HepG2 (cell line): Measurements from ENCODE around the gene SRCIN1. TPM values are rescaled to one million over a fixed set of nuclear protein-coding genes. Genes with fewer than 3 reads are reported as not detected.

Experiments
- ARHGAP35 ChIP-seq: sonication (generic); formaldehyde crosslinking; IDR thresholded peaks from 2 replicates; pipeline ENCODE4 v1.9.0; 2022; ENCODE audit warnings: mild to moderate bottlenecking, inconsistent platforms, moderate library complexity, missing genetic modification reagents, borderline replicate concordance
- ARNT ChIP-seq: fragments of 450-650 bp; IDR thresholded peaks from 2 replicates; pipeline ENCODE4 v1.6.1; 2017
- DNMT3B ChIP-seq: conservative IDR thresholded peaks from 2 replicates; pipeline ENCODE4 v1.6.1; 2016; ENCODE audit warnings: missing biosample characterization, control low read depth
- FOXO1 ChIP-seq: sonication (generic); formaldehyde crosslinking; IDR thresholded peaks from 2 replicates; pipeline ENCODE4 v1.4.0; 2020; ENCODE audit warnings: missing genetic modification reagents
- HIVEP1 ChIP-seq: sonication (generic); formaldehyde crosslinking; IDR thresholded peaks from 2 replicates; pipeline ENCODE4 v1.4.0; 2020; ENCODE audit warnings: mild to moderate bottlenecking, missing genetic modification reagents
- HOXA5 ChIP-seq: sonication (generic); formaldehyde crosslinking; IDR thresholded peaks from 2 replicates; pipeline ENCODE4 v1.4.0; 2020; ENCODE audit warnings: missing genetic modification reagents
- RELA ChIP-seq: sonication (generic); formaldehyde crosslinking; IDR thresholded peaks from 2 replicates; pipeline ENCODE4 v1.4.0; 2020; ENCODE audit warnings: missing genetic modification reagents
- SOX6 ChIP-seq, 2 experiments: fragments of 450-650 bp in 1 of 2; sonication (generic) in 1 of 2; formaldehyde crosslinking in 1 of 2; IDR thresholded peaks; 2 replicates each; pipeline versions ENCODE4 v1.4.0 to v1.6.1; 2017 to 2020; ENCODE audit warnings: antibody characterized with exemption in 1 of 2, mild to moderate bottlenecking in 1 of 2, missing genetic modification reagents in 1 of 2
- SRSF1 ChIP-seq: fragments of 200-400 bp; formaldehyde crosslinking; optimal IDR thresholded peaks from 2 replicates; pipeline ENCODE3; 2017; ENCODE audit warnings: mild to moderate bottlenecking, low read depth, low read length, moderate library complexity
- SRSF4 ChIP-seq: fragments of 200-400 bp; formaldehyde crosslinking; IDR thresholded peaks from one replicate; pipeline ENCODE4 v1.6.1; 2018; ENCODE audit warnings: mild to moderate bottlenecking, low read depth, low read length, moderate library complexity; ENCODE audit not compliant: poor library complexity, severe bottlenecking
- TOE1 ChIP-seq: sonication (generic); formaldehyde crosslinking; IDR thresholded peaks from 2 replicates; pipeline ENCODE4 v1.4.0; 2020; ENCODE audit warnings: mild to moderate bottlenecking, missing genetic modification reagents
- XBP1 ChIP-seq: sonication (generic); formaldehyde crosslinking; IDR thresholded peaks from 2 replicates; pipeline ENCODE4 v1.5.0; 2020; ENCODE audit warnings: missing genetic modification reagents
- ZKSCAN8 ChIP-seq: IDR thresholded peaks from 2 replicates; pipeline ENCODE4 v1.6.1; 2016; ENCODE audit warnings: borderline replicate concordance, missing genetic modification reagents, missing compliant biosample characterization
- ZNF136 ChIP-seq: sonication (generic); formaldehyde crosslinking; IDR thresholded peaks from 2 replicates; pipeline ENCODE4 v1.8.1; 2022; ENCODE audit warnings: low read depth, mild to moderate bottlenecking, moderate library complexity, missing genetic modification reagents
- ZNF292 ChIP-seq: sonication (generic); formaldehyde crosslinking; IDR thresholded peaks from 2 replicates; pipeline ENCODE4 v1.8.1; 2022; ENCODE audit warnings: mild to moderate bottlenecking, low read depth, missing genetic modification reagents, borderline replicate concordance
- ZNF674 ChIP-seq: sonication (generic); formaldehyde crosslinking; IDR thresholded peaks from 2 replicates; pipeline ENCODE4 v1.5.0; 2020; ENCODE audit warnings: low read depth, mild to moderate bottlenecking, missing genetic modification reagents
- ZNF703 ChIP-seq: sonication (generic); formaldehyde crosslinking; IDR thresholded peaks from 2 replicates; pipeline ENCODE4 v1.5.1; 2020; ENCODE audit warnings: missing genetic modification reagents, mild to moderate bottlenecking, moderate library complexity, borderline replicate concordance
- ZSCAN22 ChIP-seq: sonication (generic); formaldehyde crosslinking; IDR thresholded peaks from 2 replicates; pipeline ENCODE4 v1.4.0; 2020; ENCODE audit warnings: mild to moderate bottlenecking, missing genetic modification reagents
- polyA plus RNA-seq, 8 experiments: library from polyadenylated mRNA; depleted of rRNA in 3 of 8; stranded (reverse) in 7 of 8; unstranded in 1 of 8; fragments of >200 nt; fragmentation: Illumina TruSeq in 4 of 8; extraction: Trizol in 4 of 8; gene quantifications; 2 replicates each; pipeline versions ENCODE4 v1.2.1 to v1.2.3, GENCODE V29; 2011 to 2016; ENCODE audit warnings: low read depth in 4 of 8, missing spikeins in 1 of 8, mixed read lengths in 1 of 8; ENCODE audit not compliant: insufficient read depth in 1 of 8
- total RNA-seq, 5 experiments: library from RNA; depleted of rRNA; stranded (reverse); fragments of >200 nt; fragmentation: Illumina TruSeq; extraction: Trizol; gene quantifications; 2 replicates each; pipeline ENCODE4 v1.2.3, GENCODE V29; 2016; ENCODE audit warnings: low read depth in 1 of 5
- TF ChIP-seq, protein P1 (sequence below): sonication (generic); formaldehyde crosslinking; IDR thresholded peaks from 2 replicates; pipeline ENCODE4 v1.4.0; 2020; ENCODE audit warnings: mild to moderate bottlenecking, low read depth, missing genetic modification reagents
- TF ChIP-seq, protein P2 (sequence below): sonication (generic); formaldehyde crosslinking; IDR thresholded peaks from 2 replicates; pipeline ENCODE4 v1.8.1; 2023; ENCODE audit warnings: mild to moderate bottlenecking, missing genetic modification reagents, borderline replicate concordance
- TF ChIP-seq, protein P3 (sequence below): sonication (generic); formaldehyde crosslinking; IDR thresholded peaks from 2 replicates; pipeline ENCODE4 v1.5.0; 2020; ENCODE audit warnings: mild to moderate bottlenecking, missing genetic modification reagents, borderline replicate concordance
- TF ChIP-seq, protein P4 (sequence below): sonication (generic); formaldehyde crosslinking; IDR thresholded peaks from 2 replicates; pipeline ENCODE4 v1.8.1; 2022; ENCODE audit warnings: mild to moderate bottlenecking, missing genetic modification reagents

SRCIN1 gene
- total and polyA plus RNA-seq, 2 of the 13 experiments (the other 11 are each of a cell fraction or from before 2014, with no cell fraction given), result 1.2 to 9.6 TPM

DNA sequence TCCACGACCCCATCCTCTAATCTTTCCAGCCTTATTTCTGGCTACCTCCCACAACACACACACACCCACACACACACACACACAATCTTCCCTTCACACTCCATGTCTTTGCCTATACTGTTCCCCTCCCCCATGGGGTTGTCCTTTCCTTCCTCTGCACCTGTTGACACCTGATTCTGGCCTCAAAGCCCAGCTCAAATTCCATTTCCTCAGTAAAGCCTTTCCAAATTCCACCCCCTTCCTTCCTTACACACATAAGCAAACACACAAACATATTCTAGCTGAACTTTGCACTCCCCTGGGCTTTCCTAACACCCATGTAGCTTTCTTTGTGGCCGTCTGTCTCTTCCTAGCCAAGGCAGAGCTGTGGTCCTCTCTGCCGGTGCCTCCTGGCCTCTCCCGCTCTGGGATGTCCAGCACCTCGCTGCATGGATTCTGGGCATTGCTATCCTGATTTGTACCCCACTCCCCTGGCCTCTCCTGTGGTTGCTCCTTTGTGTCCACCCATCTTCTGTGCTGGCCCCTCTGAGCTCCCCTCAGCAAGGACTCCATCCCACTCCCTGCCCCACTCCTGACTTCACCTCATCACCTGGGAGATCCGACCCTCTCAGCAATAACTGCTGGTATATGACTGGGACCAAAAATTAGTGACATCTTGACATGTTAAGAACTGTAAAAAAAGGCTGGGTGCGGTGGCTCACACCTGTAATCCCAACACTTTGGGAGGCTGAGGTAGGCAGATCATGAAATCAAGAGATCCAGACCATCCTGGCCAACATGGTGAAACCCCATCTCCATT, 8.4 kb upstream of the SRCIN1 start (continued):
- peak; percentile 100 for TF ChIP-seq FOXO1
- peak; percentile 54; the same call in 1 of the 2 replicates for TF ChIP-seq RELA (CRISPR knock-in tag)
- TF ChIP-seq HIVEP1 (CRISPR knock-in tag), result peak; percentile 78; the same call in 1 of the 2 replicates
- TF ChIP-seq ARHGAP35 (CRISPR knock-in tag), result 0 out of 2 replicates have a peak, but pooled peaks have one; percentile 12
- TF ChIP-seq, protein P1, sequence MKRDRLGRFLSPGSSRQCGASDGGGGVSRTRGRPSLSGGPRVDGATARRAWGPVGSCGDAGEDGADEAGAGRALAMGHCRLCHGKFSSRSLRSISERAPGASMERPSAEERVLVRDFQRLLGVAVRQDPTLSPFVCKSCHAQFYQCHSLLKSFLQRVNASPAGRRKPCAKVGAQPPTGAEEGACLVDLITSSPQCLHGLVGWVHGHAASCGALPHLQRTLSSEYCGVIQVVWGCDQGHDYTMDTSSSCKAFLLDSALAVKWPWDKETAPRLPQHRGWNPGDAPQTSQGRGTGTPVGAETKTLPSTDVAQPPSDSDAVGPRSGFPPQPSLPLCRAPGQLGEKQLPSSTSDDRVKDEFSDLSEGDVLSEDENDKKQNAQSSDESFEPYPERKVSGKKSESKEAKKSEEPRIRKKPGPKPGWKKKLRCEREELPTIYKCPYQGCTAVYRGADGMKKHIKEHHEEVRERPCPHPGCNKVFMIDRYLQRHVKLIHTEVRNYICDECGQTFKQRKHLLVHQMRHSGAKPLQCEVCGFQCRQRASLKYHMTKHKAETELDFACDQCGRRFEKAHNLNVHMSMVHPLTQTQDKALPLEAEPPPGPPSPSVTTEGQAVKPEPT (CRISPR knock-in tag), result no peak
- no peak for TF ChIP-seq SRSF1
- TF ChIP-seq ZNF703 (CRISPR knock-in tag), result peak; percentile 87
- no peak for TF ChIP-seq ZSCAN22 (CRISPR knock-in tag)
- TF ChIP-seq TOE1 (CRISPR knock-in tag), result no peak
- TF ChIP-seq ZNF292, result peak; percentile 88; the same call in 1 of the 2 replicates
- 0 out of 2 replicates have a peak, but pooled peaks have one; percentile 28 for TF ChIP-seq SOX6 (IDR thresholded peaks at IDR 0.05)
- TF ChIP-seq SOX6 (CRISPR knock-in tag; IDR thresholded peaks at IDR 0.05), result peak; percentile 95
- TF ChIP-seq, protein P2, sequence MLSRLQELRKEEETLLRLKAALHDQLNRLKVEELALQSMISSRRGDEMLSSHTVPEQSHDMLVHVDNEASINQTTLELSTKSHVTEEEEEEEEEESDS, result no peak
- peak; percentile 85; the same call in 1 of the 2 replicates for TF ChIP-seq ARNT
- 0 out of 2 replicates have a peak, but pooled peaks have one; percentile 86 for TF ChIP-seq DNMT3B (CRISPR knock-in tag)
- no peak for TF ChIP-seq XBP1 (CRISPR knock-in tag)
- peak; percentile 94; the same call in 1 of the 2 replicates for TF ChIP-seq ZKSCAN8 (CRISPR knock-in tag)
- no peak for TF ChIP-seq ZNF674 (CRISPR knock-in tag)
- TF ChIP-seq HOXA5 (CRISPR knock-in tag), result peak; percentile 96
- TF ChIP-seq, protein P3, sequence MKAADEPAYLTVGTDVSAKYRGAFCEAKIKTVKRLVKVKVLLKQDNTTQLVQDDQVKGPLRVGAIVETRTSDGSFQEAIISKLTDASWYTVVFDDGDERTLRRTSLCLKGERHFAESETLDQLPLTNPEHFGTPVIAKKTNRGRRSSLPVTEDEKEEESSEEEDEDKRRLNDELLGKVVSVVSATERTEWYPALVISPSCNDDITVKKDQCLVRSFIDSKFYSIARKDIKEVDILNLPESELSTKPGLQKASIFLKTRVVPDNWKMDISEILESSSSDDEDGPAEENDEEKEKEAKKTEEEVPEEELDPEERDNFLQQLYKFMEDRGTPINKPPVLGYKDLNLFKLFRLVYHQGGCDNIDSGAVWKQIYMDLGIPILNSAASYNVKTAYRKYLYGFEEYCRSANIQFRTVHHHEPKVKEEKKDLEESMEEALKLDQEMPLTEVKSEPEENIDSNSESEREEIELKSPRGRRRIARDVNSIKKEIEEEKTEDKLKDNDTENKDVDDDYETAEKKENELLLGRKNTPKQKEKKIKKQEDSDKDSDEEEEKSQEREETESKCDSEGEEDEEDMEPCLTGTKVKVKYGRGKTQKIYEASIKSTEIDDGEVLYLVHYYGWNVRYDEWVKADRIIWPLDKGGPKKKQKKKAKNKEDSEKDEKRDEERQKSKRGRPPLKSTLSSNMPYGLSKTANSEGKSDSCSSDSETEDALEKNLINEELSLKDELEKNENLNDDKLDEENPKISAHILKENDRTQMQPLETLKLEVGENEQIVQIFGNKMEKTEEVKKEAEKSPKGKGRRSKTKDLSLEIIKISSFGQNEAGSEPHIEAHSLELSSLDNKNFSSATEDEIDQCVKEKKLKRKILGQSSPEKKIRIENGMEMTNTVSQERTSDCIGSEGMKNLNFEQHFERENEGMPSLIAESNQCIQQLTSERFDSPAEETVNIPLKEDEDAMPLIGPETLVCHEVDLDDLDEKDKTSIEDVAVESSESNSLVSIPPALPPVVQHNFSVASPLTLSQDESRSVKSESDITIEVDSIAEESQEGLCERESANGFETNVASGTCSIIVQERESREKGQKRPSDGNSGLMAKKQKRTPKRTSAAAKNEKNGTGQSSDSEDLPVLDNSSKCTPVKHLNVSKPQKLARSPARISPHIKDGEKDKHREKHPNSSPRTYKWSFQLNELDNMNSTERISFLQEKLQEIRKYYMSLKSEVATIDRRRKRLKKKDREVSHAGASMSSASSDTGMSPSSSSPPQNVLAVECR (CRISPR knock-in tag), result peak; percentile 63; the same call in 1 of the 2 replicates
- TF ChIP-seq, protein P4, sequence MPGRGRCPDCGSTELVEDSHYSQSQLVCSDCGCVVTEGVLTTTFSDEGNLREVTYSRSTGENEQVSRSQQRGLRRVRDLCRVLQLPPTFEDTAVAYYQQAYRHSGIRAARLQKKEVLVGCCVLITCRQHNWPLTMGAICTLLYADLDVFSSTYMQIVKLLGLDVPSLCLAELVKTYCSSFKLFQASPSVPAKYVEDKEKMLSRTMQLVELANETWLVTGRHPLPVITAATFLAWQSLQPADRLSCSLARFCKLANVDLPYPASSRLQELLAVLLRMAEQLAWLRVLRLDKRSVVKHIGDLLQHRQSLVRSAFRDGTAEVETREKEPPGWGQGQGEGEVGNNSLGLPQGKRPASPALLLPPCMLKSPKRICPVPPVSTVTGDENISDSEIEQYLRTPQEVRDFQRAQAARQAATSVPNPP, result peak; percentile 84
- no peak for TF ChIP-seq SRSF4
- no peak for TF ChIP-seq ZNF136 (CRISPR knock-in tag)
